Panc1 (cell line): ENCODE data around the gene IGSF11.

Source experiments
- POLR2AphosphoS5 ChIP-seq: IDR thresholded peaks from 2 replicates; pipeline ENCODE4 v1.6.1; 2012; ENCODE audit warnings: mild to moderate bottlenecking, low read depth, low read length, moderate library complexity
- TCF7L2 ChIP-seq: IDR thresholded peaks from 2 replicates; pipeline ENCODE4 v1.6.1; 2011; ENCODE audit warnings: mild to moderate bottlenecking, low read depth, low read length, inconsistent platforms
- TF ChIP-seq, protein P1 (sequence below): fragments of 450-650 bp; IDR thresholded peaks from 2 replicates; pipeline ENCODE4 v1.5.1; 2017; ENCODE audit warnings: mild to moderate bottlenecking
- TF ChIP-seq, protein P2 (sequence below), 2 experiments: IDR thresholded peaks; 2 replicates each; pipeline ENCODE4 v1.6.1; 2011 to 2012; ENCODE audit warnings: low read depth in 2 of 2, control low read depth in 1 of 2, low read length in 1 of 2, mild to moderate bottlenecking in 1 of 2, moderate library complexity in 1 of 2; ENCODE audit not compliant: insufficient read depth in 1 of 2

DNA sequence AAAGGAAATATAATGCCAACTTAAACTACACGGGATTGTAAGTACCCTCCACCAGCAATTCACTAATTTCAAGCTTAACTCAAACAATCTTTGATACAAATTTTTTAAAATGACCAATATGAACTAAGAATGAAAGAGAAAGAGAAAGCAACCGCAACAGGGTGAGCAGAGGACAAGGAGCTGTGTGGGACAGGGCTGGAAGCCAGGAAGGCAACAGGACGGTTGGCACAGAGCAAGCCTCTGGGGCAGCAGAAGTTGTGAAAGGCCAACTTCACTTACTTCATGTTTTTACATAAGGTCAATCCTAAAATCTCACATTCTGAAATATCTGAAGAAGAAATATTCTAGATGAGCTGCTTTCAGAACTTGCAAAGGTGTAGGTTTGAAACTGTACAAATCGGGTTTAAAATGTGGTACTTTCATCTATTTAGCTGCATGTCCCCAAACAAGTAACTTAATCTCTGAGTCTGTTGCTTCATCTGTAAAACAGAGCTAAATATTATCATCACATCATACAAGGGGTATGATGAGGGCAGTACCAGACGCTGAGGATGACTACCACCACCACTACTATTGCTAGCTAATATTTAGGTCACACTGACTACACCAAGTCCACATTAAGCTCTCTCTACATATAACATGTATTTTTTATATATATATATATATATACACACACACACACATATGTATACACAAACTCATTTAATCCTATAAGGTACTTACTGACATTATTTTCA is 101.7 kb downstream of the IGSF11 start:
- TF ChIP-seq, protein P1, sequence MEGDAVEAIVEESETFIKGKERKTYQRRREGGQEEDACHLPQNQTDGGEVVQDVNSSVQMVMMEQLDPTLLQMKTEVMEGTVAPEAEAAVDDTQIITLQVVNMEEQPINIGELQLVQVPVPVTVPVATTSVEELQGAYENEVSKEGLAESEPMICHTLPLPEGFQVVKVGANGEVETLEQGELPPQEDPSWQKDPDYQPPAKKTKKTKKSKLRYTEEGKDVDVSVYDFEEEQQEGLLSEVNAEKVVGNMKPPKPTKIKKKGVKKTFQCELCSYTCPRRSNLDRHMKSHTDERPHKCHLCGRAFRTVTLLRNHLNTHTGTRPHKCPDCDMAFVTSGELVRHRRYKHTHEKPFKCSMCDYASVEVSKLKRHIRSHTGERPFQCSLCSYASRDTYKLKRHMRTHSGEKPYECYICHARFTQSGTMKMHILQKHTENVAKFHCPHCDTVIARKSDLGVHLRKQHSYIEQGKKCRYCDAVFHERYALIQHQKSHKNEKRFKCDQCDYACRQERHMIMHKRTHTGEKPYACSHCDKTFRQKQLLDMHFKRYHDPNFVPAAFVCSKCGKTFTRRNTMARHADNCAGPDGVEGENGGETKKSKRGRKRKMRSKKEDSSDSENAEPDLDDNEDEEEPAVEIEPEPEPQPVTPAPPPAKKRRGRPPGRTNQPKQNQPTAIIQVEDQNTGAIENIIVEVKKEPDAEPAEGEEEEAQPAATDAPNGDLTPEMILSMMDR = no peak
- TF ChIP-seq, protein P2, sequence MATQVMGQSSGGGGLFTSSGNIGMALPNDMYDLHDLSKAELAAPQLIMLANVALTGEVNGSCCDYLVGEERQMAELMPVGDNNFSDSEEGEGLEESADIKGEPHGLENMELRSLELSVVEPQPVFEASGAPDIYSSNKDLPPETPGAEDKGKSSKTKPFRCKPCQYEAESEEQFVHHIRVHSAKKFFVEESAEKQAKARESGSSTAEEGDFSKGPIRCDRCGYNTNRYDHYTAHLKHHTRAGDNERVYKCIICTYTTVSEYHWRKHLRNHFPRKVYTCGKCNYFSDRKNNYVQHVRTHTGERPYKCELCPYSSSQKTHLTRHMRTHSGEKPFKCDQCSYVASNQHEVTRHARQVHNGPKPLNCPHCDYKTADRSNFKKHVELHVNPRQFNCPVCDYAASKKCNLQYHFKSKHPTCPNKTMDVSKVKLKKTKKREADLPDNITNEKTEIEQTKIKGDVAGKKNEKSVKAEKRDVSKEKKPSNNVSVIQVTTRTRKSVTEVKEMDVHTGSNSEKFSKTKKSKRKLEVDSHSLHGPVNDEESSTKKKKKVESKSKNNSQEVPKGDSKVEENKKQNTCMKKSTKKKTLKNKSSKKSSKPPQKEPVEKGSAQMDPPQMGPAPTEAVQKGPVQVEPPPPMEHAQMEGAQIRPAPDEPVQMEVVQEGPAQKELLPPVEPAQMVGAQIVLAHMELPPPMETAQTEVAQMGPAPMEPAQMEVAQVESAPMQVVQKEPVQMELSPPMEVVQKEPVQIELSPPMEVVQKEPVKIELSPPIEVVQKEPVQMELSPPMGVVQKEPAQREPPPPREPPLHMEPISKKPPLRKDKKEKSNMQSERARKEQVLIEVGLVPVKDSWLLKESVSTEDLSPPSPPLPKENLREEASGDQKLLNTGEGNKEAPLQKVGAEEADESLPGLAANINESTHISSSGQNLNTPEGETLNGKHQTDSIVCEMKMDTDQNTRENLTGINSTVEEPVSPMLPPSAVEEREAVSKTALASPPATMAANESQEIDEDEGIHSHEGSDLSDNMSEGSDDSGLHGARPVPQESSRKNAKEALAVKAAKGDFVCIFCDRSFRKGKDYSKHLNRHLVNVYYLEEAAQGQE (IDR thresholded peaks at IDR 0.05; ENCODE audit: insufficient read depth in 1 of 2, low read depth in 2 of 2, low read length in 1 of 2) = no peak
- no peak for TF ChIP-seq POLR2AphosphoS5
- TF ChIP-seq TCF7L2 = no peak
